ENCODE results near the gene RBBP7.

RBBP7 gene

DNA sequence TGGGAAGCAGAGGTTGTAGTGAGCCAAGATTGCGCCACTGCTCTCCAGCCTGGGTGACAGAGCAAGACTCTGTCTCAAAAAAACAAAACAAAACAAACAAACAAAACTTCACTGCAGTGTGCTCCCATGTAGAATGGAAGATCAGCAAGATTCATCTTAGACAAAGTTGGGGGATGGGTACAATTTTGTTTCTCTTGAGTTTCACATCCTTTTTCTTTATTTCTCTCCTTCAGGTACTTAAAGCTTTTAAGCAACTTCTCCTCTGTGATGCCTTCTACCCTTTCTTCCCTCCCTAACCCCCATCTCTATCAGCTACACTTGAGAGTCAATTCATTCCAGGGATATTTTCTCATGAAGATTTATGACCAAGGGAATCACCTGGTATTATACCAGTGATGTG, 15.5 kb upstream of the RBBP7 start:
- Histone ChIP-seq H3K9me3 (ENCODE audit: insufficient read depth, low read depth, low read length) (no peaks in the 10 kb centered on the region), H3K4me3 (ENCODE audit: low read length, poor library complexity, severe bottlenecking) (no peak overlapping the region), H2AFZ (ENCODE audit: low read length) (no peak overlapping the region), H3K9ac (ENCODE audit: low read depth, low read length, poor library complexity, severe bottlenecking) (no peak overlapping the region), H4K20me1 (ENCODE audit: insufficient read depth, low read length, poor library complexity, severe bottlenecking) (no peaks in the 10 kb centered on the region), H3K9me2 (replicated peaks; ENCODE audit: low read depth, low read length) (no peaks in the 10 kb centered on the region), H3K79me2 (ENCODE audit: insufficient read depth, low read length) (no peaks in the 10 kb centered on the region), H3K36me3 (ENCODE audit: insufficient read depth, low read length) (no peaks in the 10 kb centered on the region), H3K4me2 (ENCODE audit: low read depth, low read length, poor library complexity, severe bottlenecking) (no peak overlapping the region), H3K27me3 (ENCODE audit: insufficient read depth, low read length, poor library complexity, severe bottlenecking) (no peaks in the 10 kb centered on the region), H3K4me1 (ENCODE audit: insufficient read depth, low read length, poor library complexity, severe bottlenecking) (peaks cover 7% of the 10 kb centered on the region), H3F3A (ENCODE audit: low read depth) (0 out of 2 replicates have a peak, but pooled peaks cover 3% of the 10 kb centered on the region)
- TF ChIP-seq, protein P1, sequence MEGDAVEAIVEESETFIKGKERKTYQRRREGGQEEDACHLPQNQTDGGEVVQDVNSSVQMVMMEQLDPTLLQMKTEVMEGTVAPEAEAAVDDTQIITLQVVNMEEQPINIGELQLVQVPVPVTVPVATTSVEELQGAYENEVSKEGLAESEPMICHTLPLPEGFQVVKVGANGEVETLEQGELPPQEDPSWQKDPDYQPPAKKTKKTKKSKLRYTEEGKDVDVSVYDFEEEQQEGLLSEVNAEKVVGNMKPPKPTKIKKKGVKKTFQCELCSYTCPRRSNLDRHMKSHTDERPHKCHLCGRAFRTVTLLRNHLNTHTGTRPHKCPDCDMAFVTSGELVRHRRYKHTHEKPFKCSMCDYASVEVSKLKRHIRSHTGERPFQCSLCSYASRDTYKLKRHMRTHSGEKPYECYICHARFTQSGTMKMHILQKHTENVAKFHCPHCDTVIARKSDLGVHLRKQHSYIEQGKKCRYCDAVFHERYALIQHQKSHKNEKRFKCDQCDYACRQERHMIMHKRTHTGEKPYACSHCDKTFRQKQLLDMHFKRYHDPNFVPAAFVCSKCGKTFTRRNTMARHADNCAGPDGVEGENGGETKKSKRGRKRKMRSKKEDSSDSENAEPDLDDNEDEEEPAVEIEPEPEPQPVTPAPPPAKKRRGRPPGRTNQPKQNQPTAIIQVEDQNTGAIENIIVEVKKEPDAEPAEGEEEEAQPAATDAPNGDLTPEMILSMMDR (conservative IDR thresholded peaks at IDR 0.05; ENCODE audit: low read length): no peak
- no peak for TF ChIP-seq EZH2phosphoT487 (IDR thresholded peaks at IDR 0.05; ENCODE audit: borderline replicate concordance)

DNA sequence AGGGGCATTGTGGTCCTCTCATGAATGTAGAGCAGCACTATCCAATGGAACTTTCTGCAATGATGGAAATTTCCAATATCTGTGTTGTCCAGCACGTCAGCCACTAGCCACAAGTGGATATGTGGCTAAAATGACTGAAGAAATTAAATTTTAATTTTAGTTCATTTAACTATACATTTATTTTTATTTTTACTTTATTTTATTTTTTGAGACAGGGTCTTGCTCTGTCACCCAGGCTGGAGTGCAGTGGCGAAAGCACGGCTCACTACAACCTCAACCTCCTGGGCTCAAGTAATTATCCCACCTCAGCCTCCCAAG, 13.3 kb upstream of the RBBP7 start:
- Histone ChIP-seq H3K4me3 (ENCODE audit: low read length, poor library complexity, severe bottlenecking) (no peak overlapping the region), H2AFZ (ENCODE audit: low read length) (no peak overlapping the region), H3K4me2 (ENCODE audit: low read depth, low read length, poor library complexity, severe bottlenecking) (peak overlapping the region; percentile 100), H3K36me3 (ENCODE audit: insufficient read depth, low read length) (no peaks in the 10 kb centered on the region), H3K79me2 (ENCODE audit: insufficient read depth, low read length) (no peaks in the 10 kb centered on the region), H3K27me3 (ENCODE audit: insufficient read depth, low read length, poor library complexity, severe bottlenecking) (no peaks in the 10 kb centered on the region), H3F3A (ENCODE audit: low read depth) (0 out of 2 replicates have a peak, but pooled peaks cover 3% of the 10 kb centered on the region), H4K20me1 (ENCODE audit: insufficient read depth, low read length, poor library complexity, severe bottlenecking) (no peaks in the 10 kb centered on the region), H3K9ac (ENCODE audit: low read depth, low read length, poor library complexity, severe bottlenecking) (no peak overlapping the region), H3K9me2 (replicated peaks; ENCODE audit: low read depth, low read length) (no peaks in the 10 kb centered on the region), H3K4me1 (ENCODE audit: insufficient read depth, low read length, poor library complexity, severe bottlenecking) (peaks cover 7% of the 10 kb centered on the region), H3K9me3 (ENCODE audit: insufficient read depth, low read depth, low read length) (no peaks in the 10 kb centered on the region)
- no peak for TF ChIP-seq EZH2phosphoT487 (IDR thresholded peaks at IDR 0.05; ENCODE audit: borderline replicate concordance)
- TF ChIP-seq, protein P1 (conservative IDR thresholded peaks at IDR 0.05; ENCODE audit: low read length): no peak

DNA sequence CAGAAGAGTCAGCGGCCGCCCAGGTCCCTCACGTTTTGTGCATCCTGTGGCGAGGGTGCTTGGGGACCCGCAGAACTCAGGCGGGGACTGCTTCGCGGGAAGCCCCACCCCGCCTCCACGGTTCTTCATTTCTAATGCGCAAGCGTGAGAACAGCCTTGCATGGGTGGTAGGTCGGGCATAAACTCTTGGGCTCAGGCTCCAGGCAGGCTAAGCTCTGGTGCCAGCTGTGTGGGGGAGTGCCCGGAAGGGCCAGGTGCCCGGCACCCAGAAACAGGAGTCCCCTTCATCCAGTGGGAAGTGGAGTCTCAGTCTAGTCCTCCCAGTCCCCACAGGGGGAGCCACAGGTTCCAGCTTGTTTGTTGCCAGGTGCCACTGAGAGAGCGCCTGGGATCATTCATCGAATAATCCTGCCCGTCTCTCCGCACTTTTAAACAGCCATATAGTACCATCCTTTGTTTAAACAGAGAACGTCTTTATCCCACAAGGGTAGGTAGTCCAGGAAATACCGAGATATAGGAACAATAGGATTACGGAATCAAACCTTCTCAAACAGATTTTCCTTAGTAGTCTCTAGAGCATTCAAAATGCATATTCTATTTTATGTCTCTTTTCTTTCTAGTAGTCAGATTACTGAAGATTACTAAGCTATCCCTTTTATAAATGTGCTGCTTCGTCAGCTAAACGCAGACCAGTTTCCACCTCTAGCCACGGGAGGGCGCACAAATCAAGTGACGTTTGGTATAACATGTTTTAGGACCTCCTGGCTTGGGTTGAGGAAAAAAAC, 12.7 kb upstream of the RBBP7 start:
- Histone ChIP-seq H3K9ac (ENCODE audit: low read depth, low read length, poor library complexity, severe bottlenecking) (peak overlapping the region; percentile 78), H4K20me1 (ENCODE audit: insufficient read depth, low read length, poor library complexity, severe bottlenecking) (no peaks in the 10 kb centered on the region), H2AFZ (ENCODE audit: low read length) (peak overlapping the region; percentile 99), H3K4me1 (ENCODE audit: insufficient read depth, low read length, poor library complexity, severe bottlenecking) (peaks cover 7% of the 10 kb centered on the region), H3K4me2 (ENCODE audit: low read depth, low read length, poor library complexity, severe bottlenecking) (peak overlapping the region; percentile 100), H3F3A (ENCODE audit: low read depth) (0 out of 2 replicates have a peak, but pooled peaks cover 3% of the 10 kb centered on the region), H3K9me3 (ENCODE audit: insufficient read depth, low read depth, low read length) (no peaks in the 10 kb centered on the region), H3K9me2 (replicated peaks; ENCODE audit: low read depth, low read length) (no peaks in the 10 kb centered on the region), H3K4me3 (ENCODE audit: low read length, poor library complexity, severe bottlenecking) (peak overlapping the region; percentile 87), H3K79me2 (ENCODE audit: insufficient read depth, low read length) (no peaks in the 10 kb centered on the region), H3K36me3 (ENCODE audit: insufficient read depth, low read length) (no peaks in the 10 kb centered on the region), H3K27me3 (ENCODE audit: insufficient read depth, low read length, poor library complexity, severe bottlenecking) (no peaks in the 10 kb centered on the region)
- TF ChIP-seq, protein P1 (conservative IDR thresholded peaks at IDR 0.05; ENCODE audit: low read length): peak; percentile 64
- TF ChIP-seq EZH2phosphoT487 (IDR thresholded peaks at IDR 0.05; ENCODE audit: borderline replicate concordance): no peak

Measured in Loucy (cell line).